AG20443 (cell line): ENCODE measurements around the gene MOAP1.
"Not testable (repeated sequence)": the region's sequence is repeated elsewhere in the genome, so short reads cannot be mapped to it uniquely, and the experiment has no call there.

Experiments
- DNase-seq: peaks from one replicate; pipeline ENCODE4 v3.0.0; 2012; ENCODE audit warnings: low spot score, mixed read lengths

Gene MOAP1, protein sequence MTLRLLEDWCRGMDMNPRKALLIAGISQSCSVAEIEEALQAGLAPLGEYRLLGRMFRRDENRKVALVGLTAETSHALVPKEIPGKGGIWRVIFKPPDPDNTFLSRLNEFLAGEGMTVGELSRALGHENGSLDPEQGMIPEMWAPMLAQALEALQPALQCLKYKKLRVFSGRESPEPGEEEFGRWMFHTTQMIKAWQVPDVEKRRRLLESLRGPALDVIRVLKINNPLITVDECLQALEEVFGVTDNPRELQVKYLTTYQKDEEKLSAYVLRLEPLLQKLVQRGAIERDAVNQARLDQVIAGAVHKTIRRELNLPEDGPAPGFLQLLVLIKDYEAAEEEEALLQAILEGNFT

DNA sequence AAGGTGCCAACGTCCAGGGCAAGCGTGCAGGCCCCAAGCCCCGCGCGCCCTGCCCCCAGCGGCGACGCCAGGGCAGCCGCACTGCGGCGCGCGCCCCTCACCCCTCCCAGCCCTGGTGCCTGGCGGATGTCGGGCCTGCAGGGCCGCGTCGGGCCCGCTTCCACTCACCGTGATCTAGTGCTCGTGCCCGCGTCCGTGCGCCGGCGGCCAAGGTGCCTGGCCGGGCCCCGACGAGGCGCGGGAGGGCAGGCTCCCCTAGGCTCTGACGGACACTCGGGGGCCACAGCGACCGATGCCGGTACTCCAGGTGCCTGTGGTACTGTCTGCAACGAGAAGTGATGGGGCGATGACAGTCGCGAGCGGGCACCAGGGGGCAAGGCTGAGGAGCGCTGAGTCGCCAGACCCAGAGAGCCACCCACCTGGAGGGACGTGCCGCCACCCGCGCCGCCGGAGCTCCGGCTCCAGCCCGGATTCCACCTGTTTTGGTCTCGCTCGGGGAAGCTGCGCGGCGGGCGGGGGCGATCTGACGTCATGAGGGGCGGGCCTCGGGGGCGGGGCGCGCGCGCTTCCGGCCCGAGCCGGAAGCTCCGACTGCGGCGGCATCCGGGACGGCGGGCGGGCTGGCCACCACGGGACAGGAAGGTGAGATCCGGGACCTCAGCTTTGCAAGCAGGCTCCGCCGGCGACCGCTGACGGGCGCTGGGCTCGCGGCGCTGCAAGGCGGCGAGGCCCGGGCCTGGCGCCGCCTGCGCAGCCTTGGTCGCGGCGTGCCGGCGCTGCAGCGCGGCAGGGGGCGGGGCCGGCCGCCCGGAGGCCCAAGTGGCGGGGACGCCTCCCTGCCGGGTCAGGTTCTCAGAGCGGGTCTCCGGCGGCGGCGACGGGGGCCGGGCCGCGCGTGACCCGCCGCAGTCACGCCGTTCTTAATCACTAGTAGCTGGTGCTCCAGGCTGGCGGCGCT, at the start of gene MOAP1, which contains the start of gene LYSET:
Gene MOAP1 (minus strand): TSS at position 507 of the 958 bp plus-strand sequence. CDS start 655 bp downstream, outside the sequence.
Gene LYSET (plus strand): TSS at position 927 of the 958 bp plus-strand sequence. CDS start 89 bp downstream, outside the sequence.
- DNase-seq = peak; percentile 97

DNA sequence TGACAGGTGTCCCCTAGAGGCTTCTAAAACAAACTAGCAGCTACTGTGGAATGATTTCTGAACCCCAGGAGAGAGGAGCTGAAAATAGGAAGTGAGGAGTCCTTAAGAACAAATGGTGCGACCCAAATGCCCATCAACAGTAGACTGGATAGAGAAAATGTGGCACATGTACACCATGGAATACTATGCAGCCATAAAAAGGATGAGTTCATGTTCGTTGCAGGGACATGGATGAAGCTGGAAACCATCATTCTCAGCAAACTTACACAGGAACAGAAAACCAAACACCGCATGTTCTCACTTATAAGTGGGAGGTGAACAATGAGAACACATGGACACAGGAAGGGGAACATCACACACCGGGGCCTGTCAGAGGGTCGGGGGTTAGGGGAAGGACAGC, 48.4 kb upstream of the MOAP1 start:
- not testable (repeated sequence) for DNase-seq

DNA sequence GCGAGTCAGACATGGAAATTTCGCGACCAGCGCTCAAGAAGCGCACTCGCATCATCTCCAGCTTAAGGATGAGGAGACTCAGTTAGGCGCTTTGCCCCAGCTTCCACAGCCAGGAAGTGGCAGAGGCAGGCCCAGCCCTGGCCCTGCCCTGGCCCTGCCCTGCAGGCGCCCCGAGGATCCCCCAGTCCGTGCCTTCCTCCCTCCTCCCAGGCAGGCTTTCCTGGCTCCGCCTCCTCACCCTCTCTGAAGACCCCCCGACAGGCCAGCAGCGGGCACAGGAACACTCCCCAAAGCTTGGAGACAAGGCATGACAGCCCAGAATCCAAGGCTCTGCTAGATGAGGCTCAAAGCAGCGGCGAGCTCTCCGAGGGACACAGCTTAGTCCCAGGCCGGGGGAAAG, 47.5 kb upstream of the MOAP1 start:
- no peak for DNase-seq

DNA sequence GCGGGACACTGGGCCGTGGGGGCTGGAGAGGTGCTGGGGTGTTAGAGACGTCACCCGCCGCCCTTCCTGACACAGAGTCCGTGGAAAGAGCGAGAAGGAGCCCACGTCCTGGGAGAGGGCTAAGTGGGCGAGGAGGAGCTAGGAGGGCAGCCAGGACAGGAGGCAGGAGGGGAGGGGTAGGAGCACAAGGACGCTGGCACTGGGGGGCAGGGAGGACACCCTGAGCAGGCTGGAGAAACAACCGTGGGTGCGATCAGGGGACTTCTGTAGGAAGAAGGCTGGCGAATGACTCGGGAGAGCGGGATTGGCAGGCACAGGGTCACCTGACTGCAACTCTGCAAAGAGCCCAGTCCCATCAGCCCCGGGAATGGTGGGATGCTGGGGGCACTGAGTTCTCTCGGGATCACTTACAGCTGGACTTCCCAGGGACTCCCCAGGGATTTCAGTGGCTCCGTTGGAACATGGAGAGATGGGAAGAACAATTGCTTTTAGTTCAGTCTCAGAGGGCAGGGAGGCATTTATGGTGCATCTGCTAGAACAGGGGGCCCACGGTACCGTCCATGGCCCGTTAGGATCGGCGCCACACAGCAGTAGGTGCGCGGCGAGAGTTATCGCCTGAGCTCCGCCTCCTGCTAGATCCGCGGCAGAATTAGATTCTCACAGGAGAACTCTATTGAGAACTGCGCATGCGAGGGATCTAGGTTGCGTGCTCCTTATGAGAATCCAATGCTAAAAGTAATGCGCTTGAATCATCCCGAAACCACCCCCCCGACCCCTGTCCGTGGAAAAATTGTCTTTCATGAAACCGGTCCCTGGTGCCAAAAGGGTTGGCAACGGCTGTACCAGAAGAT, 46.7 kb upstream of the MOAP1 start:
- peak; percentile 83 for DNase-seq

DNA sequence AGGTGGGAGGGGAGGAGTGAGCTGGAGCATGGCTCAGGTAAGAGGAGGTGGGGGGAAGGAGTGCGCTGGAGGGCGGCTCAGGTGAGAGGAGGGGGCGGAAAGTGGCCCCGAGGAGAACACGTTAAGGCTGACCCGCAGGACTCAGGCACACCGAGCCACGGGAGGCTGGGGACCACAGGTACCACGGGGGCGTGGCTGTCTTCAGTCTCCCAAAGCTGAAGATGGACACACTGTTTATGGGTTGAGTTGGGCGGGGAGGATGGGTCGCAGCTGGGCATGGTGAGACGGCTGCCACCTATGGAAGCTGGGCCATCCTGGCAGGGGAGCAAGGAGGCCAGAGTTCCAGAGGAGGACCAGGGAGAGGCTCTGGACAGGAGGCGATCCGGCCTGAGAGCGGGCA, 45.8 kb upstream of the MOAP1 start:
- DNase-seq = no peak

DNA sequence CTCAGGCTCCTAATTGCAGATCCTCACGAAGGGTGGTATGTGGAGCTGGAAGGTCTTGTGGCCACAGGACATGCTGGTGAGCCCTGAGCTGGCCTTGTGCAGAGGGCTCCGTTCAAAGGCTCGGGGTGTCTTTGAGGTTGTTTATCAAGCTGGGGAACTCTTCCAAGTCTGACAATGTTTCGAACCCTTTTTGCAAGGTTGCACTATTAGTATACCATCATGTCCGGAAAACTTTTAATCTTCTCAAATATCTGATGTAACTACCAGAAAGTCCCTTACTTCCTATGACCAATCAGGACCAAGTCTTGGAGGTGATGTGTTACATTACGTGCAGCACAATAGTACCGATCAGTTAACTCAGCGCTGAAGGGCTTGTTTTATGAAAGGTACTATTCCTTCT, 43.9 kb upstream of the MOAP1 start:
- DNase-seq = no peak

DNA sequence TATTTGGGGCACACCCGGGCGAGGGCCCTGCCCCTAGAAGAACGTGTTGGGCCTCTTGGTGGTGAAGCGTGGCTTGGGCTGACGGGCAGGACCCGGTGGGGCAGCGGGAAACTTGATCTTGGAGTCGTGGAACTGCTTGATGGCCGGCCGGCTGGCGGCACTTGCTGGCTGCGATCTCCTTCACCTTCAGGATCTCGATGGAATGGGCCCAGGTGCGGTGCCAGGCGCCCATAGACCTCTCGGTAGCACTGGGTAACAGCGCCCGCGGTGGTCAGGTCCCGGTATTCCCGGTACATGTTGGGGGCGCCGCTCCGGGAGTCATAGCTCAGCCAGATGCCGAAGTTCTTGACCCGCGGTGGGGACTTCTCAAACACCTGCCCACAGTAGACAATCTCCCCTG, 38.9 kb upstream of the MOAP1 start:
- DNase-seq = no peak

DNA sequence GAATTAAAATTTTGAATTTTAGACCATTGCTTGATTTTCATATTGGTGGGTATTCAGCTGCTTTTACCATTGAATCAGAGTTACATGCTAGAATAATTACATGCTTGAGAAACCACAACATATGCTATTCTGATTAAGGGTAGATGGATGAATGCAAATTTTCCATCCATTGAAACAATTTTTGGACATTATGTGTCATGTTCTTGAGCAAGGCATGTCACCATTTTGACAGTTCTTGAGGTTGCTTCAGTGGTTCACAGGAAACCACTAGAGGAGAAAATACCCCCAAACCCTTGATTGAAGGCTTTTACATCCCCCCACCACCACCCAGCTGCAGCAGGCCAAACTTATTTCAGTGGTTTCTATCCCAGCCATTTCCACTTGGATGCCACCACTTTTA, 35.8 kb upstream of the MOAP1 start:
- no peak for DNase-seq

DNA sequence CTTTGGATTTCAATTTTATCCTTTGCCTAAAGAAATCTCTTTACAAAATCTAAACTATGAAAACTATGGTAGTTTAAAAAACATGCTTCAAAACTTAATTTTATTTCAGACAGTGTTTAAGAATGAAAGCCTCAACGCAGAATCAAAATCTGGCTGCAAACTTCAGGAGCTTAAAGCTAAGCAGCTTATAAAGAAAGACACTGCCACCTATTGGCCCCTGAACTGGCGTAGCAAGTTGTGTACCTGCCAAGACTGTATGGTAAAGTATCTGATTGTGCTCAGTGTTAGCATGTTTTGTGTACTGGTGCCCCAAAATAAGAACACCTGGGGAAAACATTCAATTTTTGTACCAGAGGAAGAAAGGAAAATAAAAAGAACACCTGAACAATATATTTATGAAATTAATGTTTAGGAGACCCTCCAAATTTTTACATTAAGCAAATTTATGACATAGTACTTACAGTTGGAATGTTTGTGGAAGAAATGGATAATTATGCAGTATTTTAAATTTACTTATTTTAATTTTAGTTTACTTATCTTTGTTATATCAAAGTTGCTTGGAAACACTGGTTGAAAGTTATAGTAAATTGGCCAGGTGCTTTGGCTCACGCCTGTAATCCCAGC, 34.5 kb upstream of the MOAP1 start:
- DNase-seq = peak; percentile 51

DNA sequence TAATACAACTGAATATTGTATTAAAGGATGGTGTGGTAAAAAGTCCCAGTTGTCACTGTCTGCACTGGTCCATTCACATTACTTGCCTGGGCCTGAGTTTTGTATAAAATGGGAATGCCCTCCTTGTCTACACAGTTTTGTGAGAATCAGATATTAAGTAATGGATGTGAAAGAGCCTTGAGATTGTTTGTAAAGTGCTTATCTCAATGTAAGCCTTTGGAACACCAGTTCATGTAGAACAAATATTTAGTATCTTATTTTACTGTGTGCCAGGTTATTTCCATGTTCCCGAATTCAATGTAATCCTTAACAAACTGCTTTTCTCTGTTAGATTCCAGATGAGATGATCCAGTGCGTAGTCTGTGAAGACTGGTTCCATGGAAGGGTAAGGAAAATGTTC, 29.9 kb upstream of the MOAP1 start:
- DNase-seq = no peak

DNA sequence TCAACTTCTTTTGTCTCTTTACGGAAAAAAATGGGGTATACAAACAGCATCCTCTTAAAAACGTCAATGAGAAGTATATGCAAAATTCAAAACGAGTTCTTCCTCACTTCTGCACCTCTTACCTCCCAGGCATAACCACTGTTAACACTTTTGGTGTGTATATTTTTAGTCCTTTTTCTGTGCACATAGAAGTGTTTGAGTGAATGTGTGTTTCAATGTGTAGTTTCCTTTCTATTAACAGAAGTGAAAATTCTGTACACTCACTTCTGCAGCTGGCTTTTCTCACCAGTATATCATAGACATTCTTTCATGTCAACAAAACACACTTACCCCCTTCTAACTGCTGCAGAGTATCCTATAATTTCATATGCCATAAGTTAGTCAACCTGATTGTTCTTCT, 27.7 kb upstream of the MOAP1 start:
- no peak for DNase-seq

DNA sequence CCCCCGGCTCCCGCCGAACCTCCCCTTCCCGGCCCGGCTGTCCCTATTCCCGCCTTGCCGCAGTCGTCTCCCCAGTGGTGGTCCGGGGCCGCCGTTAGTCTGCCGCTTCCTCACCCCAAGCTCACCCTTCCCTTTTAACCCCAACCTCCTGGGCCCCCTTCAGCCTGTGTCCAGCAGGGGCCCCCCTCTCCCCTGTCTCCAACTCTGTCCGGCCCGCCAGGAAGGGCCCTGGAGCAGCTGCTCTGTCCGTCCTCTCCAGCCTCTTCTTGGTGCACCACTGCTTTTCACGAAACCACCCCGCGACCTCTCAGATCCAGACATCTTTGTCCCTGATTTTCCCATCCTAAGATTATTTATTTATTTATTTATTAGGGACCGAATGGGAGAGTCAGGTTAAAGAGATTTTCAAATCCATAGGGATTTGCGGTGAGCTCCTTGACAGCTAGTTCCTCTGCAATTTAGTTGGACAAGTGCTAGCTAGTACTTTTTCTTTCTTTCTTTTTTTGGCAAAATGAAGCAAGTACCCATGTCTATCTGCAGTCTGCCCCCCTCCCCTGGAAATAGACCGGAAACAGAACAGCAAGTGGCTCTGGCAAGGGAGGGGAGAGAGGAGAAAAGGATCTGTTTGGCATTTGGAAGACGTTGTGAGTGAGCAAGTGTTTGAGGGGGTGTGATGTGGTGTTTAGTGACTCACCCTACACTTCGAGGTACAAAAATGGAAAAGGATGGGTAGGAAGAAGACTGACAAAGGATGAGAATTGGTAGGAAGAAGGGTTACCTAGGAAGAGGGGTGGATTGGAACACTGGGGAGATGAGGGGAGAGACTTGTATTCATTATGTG, 23.0 kb upstream of the MOAP1 start:
- DNase-seq = peak; percentile 74

DNA sequence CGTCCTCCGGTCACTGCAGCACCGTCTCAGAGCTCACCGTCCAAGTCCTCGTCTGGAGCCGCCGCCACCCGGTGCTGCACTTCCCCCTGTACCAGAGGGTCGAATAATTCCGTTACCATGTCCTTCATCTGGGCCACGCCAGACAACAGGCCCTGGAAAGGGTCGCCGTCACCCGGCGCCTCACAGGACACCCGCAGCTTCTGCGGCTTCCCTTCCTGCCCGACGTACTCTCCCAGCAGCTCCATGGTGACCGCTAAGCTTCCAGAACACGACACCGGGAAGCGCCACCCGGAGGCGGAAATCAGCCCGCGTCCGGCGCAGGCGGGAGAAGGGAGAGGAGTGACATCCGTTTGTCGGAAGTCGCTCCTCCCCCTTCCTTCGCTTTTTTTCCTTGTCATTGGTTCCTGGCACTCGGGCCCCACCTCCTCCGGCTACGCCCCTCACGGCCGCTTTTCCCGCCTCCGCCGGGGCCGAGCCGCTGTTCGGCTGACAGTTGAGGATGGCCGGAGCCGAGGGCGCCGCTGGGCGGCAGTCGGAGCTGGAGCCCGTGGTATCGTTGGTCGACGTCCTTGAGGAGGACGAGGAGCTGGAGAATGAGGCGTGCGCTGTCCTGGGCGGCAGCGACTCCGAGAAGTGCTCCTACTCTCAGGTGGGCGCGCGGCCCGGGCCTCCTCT, 22.2 kb upstream of the MOAP1 start, which contains the start of the genes GON7 and UBR7:
Gene GON7 (minus strand): TSS at position 273 of the 675 bp plus-strand sequence. CDS start 28 bp downstream, at position 245.
Gene UBR7 (plus strand): TSS at position 464 of the 675 bp plus-strand sequence. CDS start 36 bp downstream, at position 500.
- peak; percentile 98 for DNase-seq

DNA sequence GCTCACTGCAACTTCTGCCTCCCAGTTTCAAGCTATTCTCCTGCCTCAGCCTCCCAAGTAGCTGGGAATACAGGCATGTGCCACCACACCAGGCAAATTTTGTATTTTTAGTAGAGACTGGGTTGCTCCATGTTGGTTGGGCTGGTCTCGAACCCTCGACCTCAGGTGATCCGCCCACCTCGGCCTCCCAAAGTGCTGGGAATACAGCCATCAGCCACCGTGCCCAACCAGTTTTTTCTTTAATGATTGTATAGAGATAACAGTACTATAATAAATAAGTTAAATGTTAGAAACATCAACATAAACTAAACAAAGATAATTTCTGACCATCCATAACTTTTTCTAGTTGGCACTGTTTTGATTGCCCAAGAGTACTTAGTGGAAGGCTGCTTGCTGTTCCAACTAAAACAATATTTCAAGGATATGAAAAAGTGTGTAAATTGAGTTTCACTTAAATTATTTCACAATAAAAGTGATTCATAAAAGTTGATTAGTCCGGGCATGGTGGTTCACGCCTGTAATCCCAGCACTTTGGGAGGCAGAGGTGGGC, 16.5 kb upstream of the MOAP1 start:
- no peak for DNase-seq

DNA sequence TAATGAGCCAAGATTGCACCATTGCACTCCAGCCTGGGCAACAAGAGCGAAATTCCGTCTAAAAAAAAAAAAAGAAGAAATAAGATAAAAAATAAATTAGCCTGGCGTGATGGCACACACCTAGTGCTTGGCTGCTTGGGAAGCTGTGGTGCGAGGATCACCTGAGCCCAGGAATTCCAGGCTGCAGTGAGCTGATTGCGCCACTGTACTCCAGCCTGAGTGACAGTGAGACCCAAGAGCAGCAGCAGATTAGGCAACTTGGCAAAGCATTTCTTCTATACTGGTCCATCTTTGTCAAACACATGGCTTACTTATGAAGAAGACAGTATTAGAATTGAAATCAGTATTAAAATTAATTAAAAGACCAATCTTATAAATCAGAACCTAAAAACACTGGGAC, 15.9 kb upstream of the MOAP1 start:
- no peak for DNase-seq

DNA sequence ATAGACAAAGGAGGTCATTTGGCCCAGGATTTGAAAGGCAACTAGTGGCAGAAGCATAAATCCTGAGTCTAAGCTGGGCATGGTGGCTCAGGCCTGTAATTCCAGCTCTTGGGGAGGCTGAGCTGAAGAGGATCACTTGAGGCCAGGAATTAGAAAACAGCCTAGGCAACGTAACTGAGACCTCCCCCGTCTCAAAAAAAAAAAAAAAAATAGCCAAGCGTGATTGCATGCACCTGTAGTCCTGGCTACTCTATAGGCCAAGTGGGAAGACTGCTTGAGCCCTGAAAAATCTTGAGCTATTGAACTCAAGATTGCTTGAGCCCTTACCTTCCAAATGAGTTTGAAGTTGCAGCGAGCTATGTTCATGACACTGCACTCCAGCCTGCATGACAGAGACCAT, 14.3 kb upstream of the MOAP1 start:
- DNase-seq = no peak

DNA sequence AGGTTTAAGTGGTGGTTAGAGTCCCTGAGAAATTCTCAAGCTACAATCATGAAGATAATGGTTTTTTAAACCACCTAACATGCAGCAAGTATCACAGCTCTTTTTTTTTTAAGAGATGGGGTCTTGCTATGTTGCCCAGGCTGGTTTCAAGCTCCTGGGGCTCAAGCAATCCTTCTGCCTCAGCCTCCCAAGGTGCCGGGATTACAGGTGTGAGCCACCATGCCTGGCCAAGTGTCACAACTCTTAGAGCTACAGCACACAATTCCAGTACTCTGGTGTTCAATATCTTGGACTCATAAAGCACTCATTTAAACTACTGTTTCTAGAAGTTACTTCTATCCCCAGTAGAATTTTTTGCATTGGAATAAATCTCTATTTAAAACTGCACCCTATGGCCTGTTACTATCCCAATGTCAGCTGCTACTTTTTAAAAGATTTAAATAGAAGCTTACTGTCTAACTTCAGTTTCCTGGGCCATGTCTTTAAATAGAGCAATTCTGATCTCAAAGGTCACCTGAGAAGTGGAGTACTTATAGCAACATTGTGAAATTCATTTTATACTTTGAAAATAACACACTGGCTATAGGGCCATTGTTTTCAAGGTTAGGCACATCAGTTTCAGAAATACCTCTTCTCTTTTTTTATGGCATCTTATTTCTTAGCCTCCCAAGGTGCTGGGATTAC, 10.8 kb upstream of the MOAP1 start:
- no peak for DNase-seq

DNA sequence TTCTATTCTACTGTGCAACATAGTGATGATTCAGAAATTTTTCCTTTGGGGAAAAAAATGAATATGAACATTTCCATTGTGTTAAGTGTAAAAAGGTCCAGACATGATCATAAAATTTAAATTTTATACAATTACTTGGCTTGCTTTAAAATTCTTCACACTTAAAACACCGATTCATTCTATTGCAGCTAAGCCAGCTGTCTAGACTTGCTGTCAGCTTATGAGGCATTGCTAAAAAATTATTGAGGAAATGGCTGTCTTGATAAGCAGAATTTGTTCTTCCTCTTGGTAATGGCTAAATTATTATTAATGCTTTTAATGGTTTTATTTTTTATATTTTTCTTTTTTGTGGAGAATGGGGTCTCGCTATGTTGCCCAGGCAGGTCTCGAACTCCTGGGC, 2.3 kb upstream of the MOAP1 start:
- no peak for DNase-seq

DNA sequence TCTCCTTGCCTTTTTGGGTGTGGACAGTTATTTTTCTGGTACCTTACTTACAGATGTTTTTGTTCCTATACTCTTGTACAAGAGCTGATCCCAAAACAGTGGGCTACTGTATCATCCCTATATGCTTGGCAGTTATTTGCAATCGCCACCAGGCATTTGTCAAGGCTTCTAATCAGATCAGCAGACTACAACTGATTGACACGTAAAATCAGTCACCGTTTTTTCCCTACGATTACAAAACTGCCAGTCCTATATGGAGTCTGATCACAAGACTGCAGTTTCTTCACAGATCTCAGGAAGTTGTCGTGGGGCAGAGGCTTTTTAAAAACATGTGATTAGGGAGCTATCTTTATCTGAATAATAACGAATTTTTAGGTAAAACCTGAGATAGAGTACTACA, 1.8 kb upstream of the MOAP1 start:
- no peak for DNase-seq
